Coronary artery (tissue), 2 donors: ENCODE results near the gene DNMBP.

ENCODE experiments used
- DNase-seq: peaks from one replicate; pipeline ENCODE4 v3.0.0-alpha.2; 2017; ENCODE audit warnings: low spot score
- H3K27ac ChIP-seq, 2 donors: fragments of 200-600 bp; sonication (generic); one replicate each; pipeline ENCODE4 v1.5.1; 2016 to 2019
- H3K4me3 ChIP-seq: fragments of 200-600 bp; sonication (generic); 2 replicates; pipeline ENCODE4 v1.5.1; 2016; ENCODE audit warnings: mild to moderate bottlenecking, moderate library complexity
- TF ChIP-seq, protein P1 (sequence below): fragments of 200-600 bp; sonication (generic); IDR thresholded peaks from one replicate; pipeline ENCODE4 v1.5.1; 2019; ENCODE audit warnings: antibody characterized with exemption

DNMBP gene

DNA sequence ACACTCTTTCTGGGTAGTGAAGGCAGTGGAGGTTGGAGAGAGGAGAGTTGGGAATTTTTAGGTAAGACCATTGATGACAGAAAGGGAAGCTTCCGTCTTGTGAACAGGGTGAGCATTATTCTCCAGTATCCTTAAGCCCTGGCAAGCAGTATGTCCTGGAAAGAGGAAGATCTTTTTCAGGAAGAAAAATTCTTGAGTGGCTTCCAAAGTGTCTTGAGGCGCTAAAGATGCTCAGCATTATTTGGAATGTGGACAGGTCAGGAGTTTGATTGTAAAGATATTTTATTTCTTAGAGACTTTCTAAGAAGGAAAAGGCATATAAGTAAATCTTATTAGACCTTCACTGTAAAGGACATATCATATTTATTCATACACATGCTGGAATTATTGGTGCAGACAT is 173.0 kb downstream of the DNMBP start:
- Histone ChIP-seq H3K27ac (no peak overlapping the region), H3K4me3 (no peak overlapping the region)
- no peak for DNase-seq
- TF ChIP-seq, protein P1, sequence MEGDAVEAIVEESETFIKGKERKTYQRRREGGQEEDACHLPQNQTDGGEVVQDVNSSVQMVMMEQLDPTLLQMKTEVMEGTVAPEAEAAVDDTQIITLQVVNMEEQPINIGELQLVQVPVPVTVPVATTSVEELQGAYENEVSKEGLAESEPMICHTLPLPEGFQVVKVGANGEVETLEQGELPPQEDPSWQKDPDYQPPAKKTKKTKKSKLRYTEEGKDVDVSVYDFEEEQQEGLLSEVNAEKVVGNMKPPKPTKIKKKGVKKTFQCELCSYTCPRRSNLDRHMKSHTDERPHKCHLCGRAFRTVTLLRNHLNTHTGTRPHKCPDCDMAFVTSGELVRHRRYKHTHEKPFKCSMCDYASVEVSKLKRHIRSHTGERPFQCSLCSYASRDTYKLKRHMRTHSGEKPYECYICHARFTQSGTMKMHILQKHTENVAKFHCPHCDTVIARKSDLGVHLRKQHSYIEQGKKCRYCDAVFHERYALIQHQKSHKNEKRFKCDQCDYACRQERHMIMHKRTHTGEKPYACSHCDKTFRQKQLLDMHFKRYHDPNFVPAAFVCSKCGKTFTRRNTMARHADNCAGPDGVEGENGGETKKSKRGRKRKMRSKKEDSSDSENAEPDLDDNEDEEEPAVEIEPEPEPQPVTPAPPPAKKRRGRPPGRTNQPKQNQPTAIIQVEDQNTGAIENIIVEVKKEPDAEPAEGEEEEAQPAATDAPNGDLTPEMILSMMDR: no peak

DNA sequence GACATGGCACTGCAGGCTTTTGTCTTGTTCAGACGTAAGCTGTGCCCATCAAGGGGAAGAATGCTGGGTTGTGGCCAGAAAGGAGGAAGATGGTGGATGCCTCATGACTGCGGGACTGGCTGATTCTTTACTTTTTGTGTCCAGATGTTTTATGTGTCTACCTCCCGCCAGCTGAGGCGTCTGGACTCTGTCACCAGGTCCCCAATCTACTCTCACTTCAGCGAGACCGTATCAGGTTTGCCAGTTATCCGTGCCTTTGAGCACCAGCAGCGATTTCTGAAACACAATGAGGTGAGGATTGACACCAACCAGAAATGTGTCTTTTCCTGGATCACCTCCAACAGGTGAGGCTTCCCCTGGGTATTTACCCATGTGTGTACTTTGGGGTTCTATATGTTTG is 173.8 kb downstream of the DNMBP start:
- H3K4me3 ChIP-seq: no peak overlapping the region
- H3K27ac ChIP-seq: no peak overlapping the region
- DNase-seq: no peak
- TF ChIP-seq, protein P1: no peak

DNA sequence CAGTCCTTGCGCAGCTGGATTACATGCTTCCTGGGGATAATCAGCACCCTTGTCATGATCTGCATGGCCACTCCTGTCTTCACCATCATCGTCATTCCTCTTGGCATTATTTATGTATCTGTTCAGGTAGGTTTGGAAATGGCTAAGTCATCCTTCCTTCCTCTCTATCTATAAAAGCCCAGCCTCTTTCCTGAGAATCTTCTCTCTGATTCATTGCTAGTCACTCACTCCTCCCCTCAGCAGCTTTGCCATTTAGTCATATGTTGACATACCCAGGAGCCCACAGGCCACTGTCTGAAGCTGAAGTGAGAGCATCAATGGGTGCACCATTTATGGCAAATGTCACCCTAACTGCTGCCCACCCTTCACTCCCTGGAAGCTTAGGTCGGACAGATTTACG is 175.3 kb downstream of the DNMBP start:
- Histone ChIP-seq H3K27ac (no peak overlapping the region), H3K4me3 (no peak overlapping the region)
- no peak for DNase-seq
- TF ChIP-seq, protein P1: no peak

DNA sequence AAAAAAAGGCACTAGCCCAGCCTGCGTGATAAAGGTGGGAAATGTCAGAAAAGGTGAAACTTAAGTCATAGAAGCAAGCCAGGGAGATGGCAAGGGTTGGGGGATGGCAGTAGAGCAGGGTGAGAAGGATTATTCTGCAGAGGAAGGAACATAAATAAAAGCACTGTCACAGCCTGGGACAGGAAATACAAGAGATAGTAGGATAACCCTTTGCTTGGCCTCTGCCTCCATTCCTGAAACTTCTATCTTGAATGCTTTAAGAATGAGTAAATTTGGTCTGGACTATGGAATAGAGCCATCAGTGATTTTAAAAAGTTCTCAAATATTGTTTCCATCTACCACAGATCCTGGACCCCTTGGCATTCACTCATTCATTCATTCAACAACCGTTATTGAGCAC is 177.3 kb downstream of the DNMBP start:
- no peak overlapping the region for H3K27ac ChIP-seq
- H3K4me3 ChIP-seq: no peak overlapping the region
- no peak for DNase-seq
- TF ChIP-seq, protein P1: no peak

DNA sequence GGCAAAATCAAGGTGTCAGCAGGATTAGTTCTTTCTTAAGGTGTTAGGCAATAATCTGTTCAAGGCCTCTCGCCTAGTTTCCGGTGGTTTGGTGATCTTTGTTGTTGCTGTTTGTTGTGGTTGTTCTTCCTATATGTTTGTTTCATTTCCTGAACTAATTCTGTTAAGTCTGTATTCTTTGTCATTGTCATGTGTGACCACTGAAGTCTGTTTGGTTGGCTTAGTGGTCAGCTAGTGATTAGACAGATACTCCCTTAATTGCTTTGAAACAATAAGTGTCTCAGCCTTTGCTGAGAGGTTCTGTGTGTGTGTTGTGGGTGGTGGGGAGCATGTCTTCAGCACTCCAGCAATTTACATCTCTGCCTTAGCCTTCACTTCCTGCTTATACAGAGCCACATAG is 181.3 kb downstream of the DNMBP start:
- TF ChIP-seq, protein P1: no peak
- H3K4me3 ChIP-seq: no peak overlapping the region
- no peak for DNase-seq
- no peak overlapping the region for H3K27ac ChIP-seq

DNA sequence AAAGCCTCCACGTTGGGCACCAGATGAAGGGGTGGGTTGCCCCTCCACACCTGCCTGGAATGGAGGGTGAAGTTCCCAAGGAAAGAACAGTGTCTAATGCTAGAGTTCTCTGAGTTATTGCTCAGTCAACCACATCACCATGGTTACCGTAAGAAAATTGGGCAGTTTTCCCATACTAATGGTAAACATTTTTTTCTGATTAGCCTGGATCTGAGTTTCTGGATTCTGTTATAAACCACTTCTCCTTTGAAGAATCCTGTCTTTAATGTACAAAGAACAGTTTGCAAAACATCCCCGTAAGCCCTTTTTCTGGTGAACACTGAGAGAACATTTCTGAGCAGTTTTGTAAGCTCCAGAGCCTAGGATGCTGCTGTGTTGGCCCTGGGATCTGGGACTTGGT is 181.8 kb downstream of the DNMBP start:
- H3K27ac ChIP-seq: no peak overlapping the region
- TF ChIP-seq, protein P1: no peak
- H3K4me3 ChIP-seq: no peak overlapping the region
- DNase-seq: no peak
